ENCODE data around the gene TLE1. TPM values are rescaled to one million over a fixed set of nuclear protein-coding genes. Genes with fewer than 3 reads are reported as not detected.

Gene TLE1
- total RNA-seq, 1 donor from 2014 or later: 40.0 TPM

DNA sequence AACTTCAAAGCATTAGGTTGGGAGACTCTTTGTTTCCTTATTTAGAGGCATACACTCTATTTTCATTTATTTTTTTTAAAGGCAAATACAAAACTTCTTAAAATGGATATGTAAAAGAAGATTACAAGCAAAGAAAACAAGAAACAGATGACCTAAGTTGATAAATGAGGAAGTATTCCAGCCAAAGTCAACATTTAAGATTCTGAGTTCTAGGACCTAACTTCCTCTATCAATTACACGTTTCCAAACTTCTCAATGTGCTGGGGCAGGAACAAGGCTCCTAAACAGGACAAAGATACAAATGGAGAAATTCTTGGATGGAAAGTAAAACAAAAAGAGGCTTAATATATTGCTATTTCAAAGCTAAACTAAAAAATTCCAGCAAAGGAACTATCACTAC lies 89.5 kb downstream of the TLE1 start:
- H3K36me3 ChIP-seq (ENCODE audit: control insufficient read depth, insufficient read depth, low read length): peaks cover 3% of the 10 kb centered on the region
- TF ChIP-seq CTCF (IDR thresholded peaks at IDR 0.05; ENCODE audit: insufficient read depth, low read length, severe bottlenecking): no peak
- DNase-seq (ENCODE audit: low read depth) (no peak), FAIRE-seq (no peak)
- H3K4me3 ChIP-seq (ENCODE audit: low read depth, low read length): no peak overlapping the region
- H3K27me3 ChIP-seq (ENCODE audit: control insufficient read depth, insufficient read depth, low read length): no peaks in the 10 kb centered on the region

DNA sequence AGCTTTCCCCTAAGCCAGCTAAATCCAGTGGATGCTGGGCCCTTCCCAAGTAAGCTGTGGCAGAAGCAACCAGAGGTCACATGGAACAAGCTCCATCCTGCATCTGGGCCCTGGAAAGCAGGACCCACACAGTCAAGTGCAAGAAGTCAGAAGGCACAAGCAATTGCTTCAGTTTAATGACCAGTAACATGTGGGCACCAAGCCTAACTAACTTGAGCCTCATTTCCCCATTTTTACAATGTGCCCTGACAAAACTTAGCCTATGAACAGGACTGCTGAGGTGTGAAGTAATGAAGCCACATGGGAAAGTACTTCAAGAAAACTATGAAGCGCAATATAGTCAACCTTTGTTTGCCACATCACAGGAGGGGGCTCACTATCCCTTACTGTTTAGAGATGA lies 90.5 kb downstream of the TLE1 start:
- Histone ChIP-seq H3K36me3 (ENCODE audit: control insufficient read depth, insufficient read depth, low read length) (peaks cover 3% of the 10 kb centered on the region), H3K4me3 (ENCODE audit: low read depth, low read length) (no peak overlapping the region), H3K27me3 (ENCODE audit: control insufficient read depth, insufficient read depth, low read length) (no peaks in the 10 kb centered on the region)
- FAIRE-seq (peak; percentile 32), DNase-seq (ENCODE audit: low read depth) (no peak)
- no peak for TF ChIP-seq CTCF (IDR thresholded peaks at IDR 0.05; ENCODE audit: insufficient read depth, low read length, severe bottlenecking)

GRCh38 chr9:81598123-81598497 lies 91.2 kb downstream of the TLE1 start:
- Histone ChIP-seq H3K4me3 (ENCODE audit: low read depth, low read length) (no peak overlapping the region), H3K36me3 (ENCODE audit: control insufficient read depth, insufficient read depth, low read length) (peaks cover 3% of the 10 kb centered on the region), H3K27me3 (ENCODE audit: control insufficient read depth, insufficient read depth, low read length) (no peaks in the 10 kb centered on the region)
- no peak for FAIRE-seq
- no peak for TF ChIP-seq CTCF (IDR thresholded peaks at IDR 0.05; ENCODE audit: insufficient read depth, low read length, severe bottlenecking)
- DNase-seq (ENCODE audit: low read depth): no peak

DNA sequence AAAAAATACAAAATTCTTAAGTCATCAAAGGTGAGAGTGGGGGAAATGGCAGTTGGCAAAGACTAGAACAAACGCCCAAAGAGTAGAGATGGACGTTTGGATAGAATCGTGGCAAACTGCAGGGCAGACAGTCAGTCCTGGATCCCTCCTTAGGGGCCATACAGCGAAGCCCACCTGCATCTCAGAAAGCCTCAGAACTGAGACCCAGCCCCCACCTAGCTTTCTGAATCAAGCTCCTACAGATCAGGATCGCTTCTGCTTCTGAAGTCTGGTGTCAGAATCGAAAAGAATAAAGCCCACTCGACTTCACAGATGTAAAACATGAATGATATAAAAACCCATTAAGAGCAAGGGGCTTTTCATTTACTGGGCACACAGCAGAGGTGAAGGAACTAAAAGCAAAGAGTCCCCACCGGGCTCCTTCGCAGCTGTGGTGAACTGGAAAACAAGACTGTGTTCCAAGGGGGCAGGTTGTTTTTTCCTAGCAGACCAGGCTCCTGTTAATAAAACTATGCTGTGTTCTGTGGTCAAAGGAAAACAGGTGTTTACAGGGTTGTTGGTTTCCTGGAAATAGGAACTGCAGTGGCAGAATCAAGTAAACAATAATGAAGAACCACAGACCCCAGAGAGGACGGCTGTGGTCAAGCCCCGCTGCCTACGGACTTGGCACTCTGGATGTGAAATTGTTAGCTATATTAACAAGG lies 91.8 kb downstream of the TLE1 start:
- Histone ChIP-seq H3K27me3 (ENCODE audit: control insufficient read depth, insufficient read depth, low read length) (no peaks in the 10 kb centered on the region), H3K36me3 (ENCODE audit: control insufficient read depth, insufficient read depth, low read length) (peaks cover 5% of the 10 kb centered on the region), H3K4me3 (ENCODE audit: low read depth, low read length) (no peak overlapping the region)
- FAIRE-seq (no peak), DNase-seq (ENCODE audit: low read depth) (no peak)
- no peak for TF ChIP-seq CTCF (IDR thresholded peaks at IDR 0.05; ENCODE audit: insufficient read depth, low read length, severe bottlenecking)

DNA sequence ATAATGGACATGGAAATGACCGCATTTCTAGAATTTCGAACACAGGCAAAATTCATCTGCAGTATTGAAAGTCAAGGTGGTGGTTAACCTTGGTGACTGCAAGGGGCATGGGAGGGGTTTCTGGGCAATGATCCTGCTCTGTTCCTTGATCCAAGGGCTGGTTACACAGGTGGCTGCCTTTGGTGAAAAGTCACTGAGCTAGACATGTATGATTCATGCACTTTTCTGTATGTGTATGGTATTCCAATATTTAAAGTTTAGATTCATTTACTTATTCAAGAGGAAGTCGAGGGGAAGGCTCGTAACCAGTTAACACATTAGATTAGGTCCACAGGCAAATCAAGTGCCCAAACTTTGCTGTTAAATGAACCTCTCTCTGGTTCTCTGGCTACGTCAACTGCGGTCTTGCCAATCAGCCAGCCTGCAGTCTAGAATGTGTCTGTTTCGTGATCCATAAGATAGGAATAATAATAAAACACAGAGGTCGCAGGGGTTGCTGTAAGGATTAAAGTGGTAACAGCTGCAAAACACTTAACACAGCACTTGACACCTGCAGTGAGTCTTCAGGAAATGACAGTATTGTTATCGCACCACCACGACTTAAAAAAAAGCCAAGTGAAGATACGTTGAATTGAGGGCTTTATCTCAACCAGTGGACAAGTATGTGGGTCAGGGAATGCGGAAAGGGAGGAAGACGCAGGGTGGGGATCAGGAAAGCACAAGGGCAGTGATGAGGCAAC lies 92.5 kb downstream of the TLE1 start:
- DNase-seq (ENCODE audit: low read depth) (no peak), FAIRE-seq (no peak)
- H3K36me3 ChIP-seq (ENCODE audit: control insufficient read depth, insufficient read depth, low read length): peaks cover 5% of the 10 kb centered on the region
- no peak for TF ChIP-seq CTCF (IDR thresholded peaks at IDR 0.05; ENCODE audit: insufficient read depth, low read length, severe bottlenecking)
- H3K4me3 ChIP-seq (ENCODE audit: low read depth, low read length): no peak overlapping the region
- no peaks in the 10 kb centered on the region for H3K27me3 ChIP-seq (ENCODE audit: control insufficient read depth, insufficient read depth, low read length)
